ENCODE data around the gene AP2B1.
"Not testable (repeated sequence)": the region's sequence is repeated elsewhere in the genome, so short reads cannot be mapped to it uniquely, and the experiment has no call there.

The AP2B1 gene

DNA sequence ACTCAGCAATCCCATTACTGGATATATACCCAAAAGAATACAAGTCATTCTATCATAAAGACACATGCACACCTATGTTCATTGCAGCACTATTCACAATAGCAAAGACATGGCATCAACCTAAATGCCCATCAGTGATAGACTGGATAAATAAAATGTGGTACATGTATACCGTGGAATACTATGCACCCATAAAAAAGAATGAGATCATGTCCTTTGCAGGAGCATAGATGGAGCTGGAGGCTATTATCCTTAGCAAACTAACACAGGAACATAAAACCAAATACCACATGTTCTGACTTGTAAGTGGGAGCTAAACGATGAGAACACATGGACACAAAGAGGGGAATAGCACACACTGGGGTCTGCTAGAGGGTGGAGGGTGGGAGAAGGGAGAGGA is 116.2 kb downstream of the AP2B1 start:
- DNase-seq: not testable (repeated sequence)

GRCh38 chr17:35705230-35705629 is 118.1 kb downstream of the AP2B1 start:
- DNase-seq: no peak

DNA sequence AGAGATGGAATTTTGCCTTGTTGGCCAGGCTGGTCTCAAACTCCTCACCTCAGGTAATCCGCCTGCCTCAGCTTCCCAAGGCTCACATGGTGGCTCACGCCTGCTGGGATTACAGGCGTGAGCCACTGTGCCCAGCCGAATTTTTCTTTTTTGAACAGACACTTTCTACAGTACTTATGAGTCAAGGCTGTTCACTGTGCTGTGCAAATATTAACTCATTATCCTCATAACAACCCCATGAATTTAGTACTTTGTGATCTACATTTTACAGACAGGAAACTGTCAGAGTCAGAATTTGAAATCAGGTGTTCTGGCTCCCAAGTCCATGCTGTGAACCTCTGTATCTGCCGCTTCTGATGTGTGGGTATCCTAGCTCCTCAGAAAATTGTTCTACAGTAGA is 118.6 kb downstream of the AP2B1 start:
- DNase-seq: no peak

DNA sequence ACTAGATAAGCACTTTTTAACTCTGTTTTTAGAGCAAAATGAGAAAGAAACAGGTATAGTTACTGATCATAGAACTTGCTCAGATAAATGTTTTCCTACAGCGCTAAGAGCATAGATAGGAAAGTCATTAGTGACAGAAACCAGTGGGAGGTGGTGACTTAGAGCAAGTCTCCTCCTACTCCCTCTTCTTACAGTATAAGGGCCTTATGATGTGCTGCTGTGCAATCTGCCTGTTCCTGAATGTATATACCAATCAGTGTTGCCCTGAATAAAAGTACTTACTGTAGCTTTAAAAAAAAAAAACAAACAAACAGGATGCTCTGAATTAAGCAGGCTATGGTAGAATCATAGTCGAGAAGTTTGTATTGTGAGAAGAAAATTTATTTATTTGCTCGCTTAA is 121.0 kb downstream of the AP2B1 start:
- DNase-seq: no peak

- no peak for DNase-seq
These were observed 121.8 kb downstream of the AP2B1 start for GRCh38 chr17:35708951-35709350.

GRCh38 chr17:35709874-35710273 is 122.8 kb downstream of the AP2B1 start:
- no peak for DNase-seq

DNA sequence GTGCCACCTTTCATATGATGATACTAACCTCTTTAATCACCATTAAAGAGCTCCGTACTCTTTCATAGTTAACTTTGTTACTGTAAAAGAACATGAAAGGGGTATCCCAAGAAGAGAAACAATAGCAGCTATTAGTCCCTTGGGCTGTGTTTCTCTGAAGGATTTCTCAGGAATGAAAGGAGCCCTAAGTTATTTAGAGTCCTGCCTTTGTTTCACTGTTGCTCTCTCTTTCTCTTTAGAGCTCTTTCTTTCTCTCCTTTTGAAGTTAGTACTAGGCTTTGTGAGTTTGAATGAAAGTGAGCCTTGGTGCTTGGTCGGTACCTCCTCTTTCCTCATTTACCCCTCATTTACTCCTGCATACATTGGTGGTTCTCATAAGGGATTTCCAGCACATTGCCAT is 123.8 kb downstream of the AP2B1 start:
- DNase-seq: no peak

DNA sequence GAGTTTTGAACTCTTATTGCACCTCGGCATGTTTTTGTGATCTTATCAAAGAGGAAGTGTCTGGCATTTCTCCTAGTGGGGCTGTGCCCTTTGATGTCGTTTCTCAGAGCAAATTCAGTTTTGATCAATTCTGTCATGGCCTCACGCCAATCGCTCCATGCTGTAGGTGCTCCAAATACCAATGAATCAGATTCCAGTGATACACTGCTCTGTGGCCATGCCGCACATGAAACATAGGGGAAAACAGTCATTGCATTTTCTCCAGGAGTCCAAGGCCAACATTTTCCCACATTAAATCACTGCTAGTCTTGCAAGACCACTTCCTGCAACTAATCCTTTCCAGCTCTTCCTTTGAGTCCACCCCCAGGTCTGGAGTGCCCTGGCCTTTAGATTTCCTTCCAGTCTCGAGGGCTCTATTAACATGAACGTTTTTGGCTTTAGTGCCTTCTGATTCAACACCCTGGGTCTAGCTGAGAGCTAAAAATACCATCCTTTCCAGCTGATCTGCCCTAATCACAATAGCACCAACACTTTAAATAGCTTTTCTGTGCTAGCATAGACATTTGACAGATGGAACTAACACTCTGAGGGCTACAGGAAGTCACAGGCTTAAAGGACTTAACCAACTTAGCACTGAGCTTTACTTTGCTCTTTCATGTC is 126.1 kb downstream of the AP2B1 start:
- no peak for DNase-seq

DNA sequence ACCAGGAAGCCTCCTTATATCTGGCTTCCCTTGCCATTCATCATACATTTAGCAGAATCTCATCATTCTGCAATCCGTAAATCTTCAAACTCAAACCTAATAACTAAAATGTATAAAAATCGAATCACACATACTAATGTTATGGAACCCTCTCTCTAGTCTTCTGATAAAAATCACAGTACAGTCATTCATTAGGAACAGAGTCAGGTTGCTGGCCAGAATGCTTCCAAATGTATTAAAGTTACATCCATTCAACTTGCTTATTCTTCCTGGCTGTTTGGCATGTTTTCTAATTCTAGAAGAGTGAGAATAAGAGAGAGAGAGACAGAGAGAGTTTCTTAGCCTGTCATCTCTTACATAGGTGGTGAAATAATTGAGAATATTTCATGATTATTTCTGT is 127.9 kb downstream of the AP2B1 start:
- DNase-seq: no peak

GRCh38 chr17:35715416-35715815 is 128.3 kb downstream of the AP2B1 start:
- DNase-seq: no peak

- DNase-seq: no peak
These were observed 129.1 kb downstream of the AP2B1 start for GRCh38 chr17:35716173-35716572.

GRCh38 chr17:35716897-35717465 is 129.9 kb downstream of the AP2B1 start:
- no peak for DNase-seq

DNA sequence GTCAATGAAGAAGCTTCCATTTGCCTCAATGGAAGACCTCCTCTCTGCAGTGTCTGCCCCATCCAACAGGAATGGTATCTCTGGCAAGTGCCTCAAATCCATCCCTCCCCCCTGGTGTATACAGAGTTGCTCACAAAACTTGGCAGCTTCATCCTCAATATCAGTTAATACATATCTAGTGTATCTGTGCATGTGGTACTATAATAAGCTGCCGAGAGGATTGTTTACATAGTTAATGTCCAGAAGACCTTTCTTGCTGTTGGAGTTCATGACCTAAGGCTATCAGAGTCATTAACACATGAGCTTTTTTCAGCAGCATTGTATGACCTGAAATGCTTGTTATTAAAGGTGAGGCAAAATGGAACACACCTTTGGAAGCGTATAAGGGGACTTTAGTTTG is 130.4 kb downstream of the AP2B1 start:
- no peak for DNase-seq

- DNase-seq: no peak
These were observed 136.6 kb downstream of the AP2B1 start for GRCh38 chr17:35723735-35724134.

DNA sequence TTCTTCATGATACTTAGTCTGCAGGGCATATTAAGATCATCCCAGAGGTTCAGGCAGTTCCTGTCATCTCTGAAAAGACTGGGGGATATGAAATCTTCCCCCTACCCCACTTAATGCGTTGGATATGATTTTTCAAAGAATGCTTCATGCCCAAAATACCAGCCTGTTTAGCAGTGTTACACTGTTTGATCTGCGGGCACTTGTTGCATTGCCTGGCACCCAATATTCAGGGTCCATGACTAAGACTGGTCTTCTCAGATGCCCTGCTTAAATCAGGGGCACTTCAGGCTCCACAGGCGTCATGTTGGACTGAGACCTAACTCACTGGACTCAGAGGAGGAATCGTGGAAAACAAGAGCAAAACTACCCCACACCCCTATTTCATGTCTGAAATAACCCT is 137.9 kb downstream of the AP2B1 start:
- DNase-seq: no peak

- DNase-seq: no peak
These were observed 138.6 kb downstream of the AP2B1 start for GRCh38 chr17:35725802-35726126.

DNA sequence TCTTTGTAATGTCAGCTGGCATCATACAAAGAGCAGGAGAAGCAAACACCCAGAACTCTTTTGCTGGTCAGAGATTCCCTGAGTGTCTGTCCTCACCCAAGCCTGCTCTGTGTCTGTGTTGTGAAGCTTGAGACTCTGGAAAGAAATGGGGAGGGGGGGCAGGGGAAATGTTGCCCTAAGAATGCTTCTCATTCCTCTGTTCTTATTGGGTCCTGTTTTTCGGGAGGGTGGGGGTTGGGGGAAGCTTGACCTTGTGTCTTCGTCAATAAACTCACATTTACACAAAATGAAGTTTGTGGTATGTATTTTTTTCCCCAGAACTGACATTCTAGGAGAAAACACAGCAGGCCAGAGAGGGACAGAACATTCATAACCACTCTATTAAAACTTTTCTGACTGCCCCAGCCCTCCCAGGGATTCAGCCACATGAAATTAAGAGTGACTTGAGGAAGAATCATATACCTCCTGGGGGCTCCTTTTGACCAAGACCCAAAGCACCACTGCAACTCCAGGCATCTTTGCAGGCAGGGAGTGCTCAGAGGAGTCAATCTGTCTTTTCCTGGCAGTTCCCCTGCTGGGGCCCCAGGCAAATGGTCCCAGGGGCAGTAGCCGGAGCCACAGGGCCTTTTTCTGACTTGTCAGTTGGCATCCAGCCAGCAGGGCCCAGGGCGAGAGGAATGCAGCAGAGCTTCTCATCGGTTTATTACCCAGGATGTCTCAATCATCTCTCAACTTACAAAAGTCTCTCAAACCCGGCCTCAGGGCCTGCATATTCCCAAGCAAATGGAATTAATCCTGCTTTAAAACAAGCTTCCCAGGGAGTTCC is 139.2 kb downstream of the AP2B1 start:
- DNase-seq: no peak

GRCh38 chr17:35726953-35727460 is 139.9 kb downstream of the AP2B1 start:
- DNase-seq: no peak

GRCh38 chr17:35727635-35728034 is 140.5 kb downstream of the AP2B1 start:
- no peak for DNase-seq

DNA sequence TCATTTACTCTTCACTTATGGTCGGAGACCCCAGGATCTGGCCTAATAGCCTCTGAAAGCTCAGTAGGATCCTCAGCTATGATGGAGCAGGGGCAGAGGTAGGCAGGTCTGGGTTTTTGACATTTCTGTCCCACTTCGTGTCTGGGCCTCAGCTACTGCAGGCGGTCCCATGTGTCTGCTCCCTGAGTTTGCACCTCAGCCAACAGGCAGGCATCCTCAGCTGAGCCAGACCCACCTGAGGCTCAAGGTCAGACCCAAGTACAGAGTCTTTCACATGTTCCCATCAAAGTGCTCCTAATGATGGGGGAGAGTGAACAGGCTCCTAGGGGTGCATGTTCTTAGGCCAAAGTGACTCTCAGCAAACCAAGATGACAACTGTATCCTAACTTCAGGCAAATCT is 141.4 kb downstream of the AP2B1 start:
- no peak for DNase-seq

DNA sequence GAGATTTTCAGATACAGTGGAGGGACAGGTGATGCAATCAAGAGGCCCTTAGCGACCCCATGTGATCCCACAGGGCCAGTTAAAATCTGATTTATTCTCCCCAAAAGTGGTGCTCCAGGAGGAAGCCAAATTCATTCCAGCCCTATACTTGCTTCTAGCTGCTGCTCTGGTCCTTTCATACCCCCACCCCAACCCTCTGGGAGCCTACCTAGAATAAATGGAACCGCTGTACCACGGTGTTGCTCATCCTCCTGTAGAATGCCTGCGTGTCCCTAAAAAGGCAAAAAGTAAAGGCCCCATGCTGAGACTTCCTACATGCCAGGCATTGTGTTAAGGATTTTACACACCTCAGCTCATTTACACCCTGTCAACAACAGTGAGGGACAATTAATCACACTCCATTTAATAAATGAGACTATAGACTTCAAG is 142.3 kb downstream of the AP2B1 start:
- DNase-seq: no peak

DNA sequence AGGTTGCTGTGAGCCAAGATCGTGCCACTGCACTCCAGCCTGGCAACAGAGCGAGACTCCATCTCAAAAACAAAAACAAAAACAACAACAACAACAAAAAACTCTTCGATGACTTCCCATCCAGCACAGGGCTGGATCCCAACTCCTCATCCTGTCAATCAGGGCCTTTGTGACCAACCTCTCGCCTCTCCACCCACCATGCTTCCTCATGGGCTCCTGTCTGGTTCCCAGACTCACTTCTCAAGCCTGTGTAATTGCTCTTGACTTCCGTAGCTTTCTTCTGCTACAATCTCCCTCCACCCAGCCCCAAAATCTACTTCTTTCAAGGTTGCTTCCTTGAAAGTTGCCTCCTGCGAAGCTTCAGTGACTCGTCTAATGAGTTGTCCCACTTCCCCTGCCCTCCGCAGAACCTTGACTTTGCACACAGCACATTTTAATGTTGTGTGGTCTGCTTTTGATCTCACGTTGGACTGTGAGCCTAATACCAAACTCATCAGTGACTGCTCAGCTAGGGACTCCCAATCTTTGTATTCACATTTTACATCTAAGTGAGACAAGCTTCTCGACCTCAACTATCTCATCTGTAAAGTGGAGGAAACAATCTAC is 143.4 kb downstream of the AP2B1 start:
- DNase-seq: no peak

GRCh38 chr17:35731239-35731916 is 144.3 kb downstream of the AP2B1 start, which contains the start of gene RASL10B:
TSS of gene RASL10B (plus strand) at chr17:35731639. CDS start at chr17:35735185, 3,546 bp downstream.
- no peak for DNase-seq
